Adrenal gland (tissue), 12 donors: ENCODE data around the gene TTC8. TPM values are rescaled to one million over a fixed set of nuclear protein-coding genes. Genes with fewer than 3 reads are reported as not detected.

Experiments
- DNase-seq, 7 donors: peaks; one replicate each; pipeline ENCODE4 v3.0.0-alpha.2; 2019 to 2020
- H3K27ac ChIP-seq, 5 donors: fragments of 200-600 bp; sonication (generic) in 4 of 5; 1 replicate in 3 of 5; 2 replicates in 2 of 5; pipeline versions ENCODE4 v1.5.1 to v1.8.0; 2016 to 2020; ENCODE audit warnings: mild to moderate bottlenecking in 1 of 5
- H3K27me3 ChIP-seq: fragments of 200-600 bp; 2 replicates; pipeline ENCODE4 v1.8.0; 2021
- H3K36me3 ChIP-seq, 2 donors: fragments of 200-600 bp; replicated peaks in 1 of 2; 1 replicate in 1 of 2; 2 replicates in 1 of 2; pipeline versions ENCODE4 v1.5.1 to v1.8.0; 2018 to 2022
- H3K4me1 ChIP-seq, 2 donors: fragments of 200-600 bp; replicated peaks in 1 of 2; 1 replicate in 1 of 2; 2 replicates in 1 of 2; pipeline versions ENCODE4 v1.5.1 to v1.8.0; 2018 to 2021
- H3K4me3 ChIP-seq, 4 donors: fragments of 200-600 bp; sonication (generic) in 3 of 4; one replicate each; pipeline ENCODE4 v1.5.1; 2016 to 2018
- H3K9me3 ChIP-seq, 3 donors: fragments of 200-600 bp; sonication (generic) in 1 of 3; replicated peaks in 1 of 3; 1 replicate in 2 of 3; 2 replicates in 1 of 3; pipeline versions ENCODE4 v1.5.1 to v1.8.0; 2016 to 2021
- POLR2A ChIP-seq, 2 donors: fragments of 450-650 bp; IDR thresholded peaks; one replicate each; pipeline ENCODE4 v1.6.1; 2017; ENCODE audit warnings: antibody characterized with exemption in 2 of 2, mild to moderate bottlenecking in 2 of 2, moderate library complexity in 1 of 2
- WGBS, 4 donors: extraction: QIAGEN DNeasy Blood & Tissue Kit in 2 of 4; methylation state at CpG; one replicate each; pipeline versions ENCODE4 v1.1.5 to v1.1.7; 2013 to 2017; 5-methylcytosine and 5-hydroxymethylcytosine counted together
- intact Hi-C, 2 donors: fragments of 100-400 bp; cut with DNase I; formaldehyde crosslinking; loops; one replicate each; pipeline versions ENCODE4 v1.14.1 to v1.15.0; 2022 to 2023
- polyA plus RNA-seq, 3 donors: library from polyadenylated mRNA; stranded (reverse); fragments of 200-250 nt in 2 of 3; fragments of 350-450 nt in 1 of 3; fragmentation: Illumina TruSeq in 1 of 3; extraction: RNeasy Lipid Tissue Mini Kit (QIAGEN cat#74804) in 1 of 3; gene quantifications; one replicate each; pipeline ENCODE4 v1.2.3, GENCODE V29; 2013 to 2014
- total RNA-seq, 9 donors: library from RNA; depleted of rRNA in 4 of 9; stranded (reverse); fragments of >200 nt in 4 of 9; fragments of 120-200 nt in 1 of 9; fragmentation: NEBNext Ultra II Directional in 1 of 9; extraction: Animal tissue kit (Norgen Biotek cat#: 25700) in 1 of 9; gene quantifications; one replicate each; pipeline versions ENCODE4 v1.1.0 to v1.2.4, GENCODE V29; 2013 to 2023
- TF ChIP-seq, protein P1 (sequence below), 6 experiments: fragments of 450-650 bp in 4 of 6; fragments of 200-600 bp in 2 of 6; sonication (generic) in 1 of 6; IDR thresholded peaks; 1 replicate in 5 of 6; 2 replicates in 1 of 6; pipeline versions ENCODE4 v1.5.1 to v1.8.0; 2016 to 2021; ENCODE audit warnings: antibody characterized with exemption in 6 of 6, mild to moderate bottlenecking in 2 of 6, moderate library complexity in 1 of 6
- donor health status: healthy with polysubstance abuse.
- donor health status: Bipolar disorder and iron deficiency.
- donor health status: DM: yes; HTN: yes; CAD: no.
- donor health status: DM: no; HTN: no; CAD: no.
- donor health status: DM: no; HTN: no; CAD: no.
- donor health status: DM: yes; HTN: yes; CAD: no.

Gene TTC8
- total and polyA plus RNA-seq, 12 donors: 40.4 to 184 (median 68.3) TPM

DNA sequence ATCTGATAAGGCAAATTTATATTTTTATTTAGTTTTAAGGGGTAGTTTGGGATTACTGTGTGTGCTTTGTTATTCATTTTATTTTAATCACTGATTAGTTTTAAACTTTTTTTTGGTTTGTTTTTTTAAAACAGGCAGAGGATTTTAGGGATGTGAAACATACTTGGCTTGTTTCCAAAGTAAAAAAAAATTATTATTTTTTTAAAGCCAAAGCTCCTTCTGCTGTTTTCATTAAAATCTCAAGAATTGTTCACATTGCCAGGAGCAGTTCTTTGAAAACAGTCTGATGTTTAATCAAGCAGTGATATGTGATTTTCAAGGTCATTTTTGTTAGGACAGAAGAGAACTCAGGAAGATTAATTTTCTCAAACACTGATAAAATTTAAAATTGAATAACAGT is 11.2 kb downstream of the TTC8 start:
- no peaks in the 10 kb centered on the region for H3K36me3 ChIP-seq
- no peak for DNase-seq
- peak overlapping the region in 2 of 5 donors; percentile 31 to 40 for H3K27ac ChIP-seq
- H3K4me1 ChIP-seq: peaks cover 27 to 58% of the 10 kb centered on the region in 2 donors
- intact Hi-C loops: no loop called here
- TF ChIP-seq POLR2A (IDR thresholded peaks at IDR 0.05): no peak
- TF ChIP-seq, protein P1, sequence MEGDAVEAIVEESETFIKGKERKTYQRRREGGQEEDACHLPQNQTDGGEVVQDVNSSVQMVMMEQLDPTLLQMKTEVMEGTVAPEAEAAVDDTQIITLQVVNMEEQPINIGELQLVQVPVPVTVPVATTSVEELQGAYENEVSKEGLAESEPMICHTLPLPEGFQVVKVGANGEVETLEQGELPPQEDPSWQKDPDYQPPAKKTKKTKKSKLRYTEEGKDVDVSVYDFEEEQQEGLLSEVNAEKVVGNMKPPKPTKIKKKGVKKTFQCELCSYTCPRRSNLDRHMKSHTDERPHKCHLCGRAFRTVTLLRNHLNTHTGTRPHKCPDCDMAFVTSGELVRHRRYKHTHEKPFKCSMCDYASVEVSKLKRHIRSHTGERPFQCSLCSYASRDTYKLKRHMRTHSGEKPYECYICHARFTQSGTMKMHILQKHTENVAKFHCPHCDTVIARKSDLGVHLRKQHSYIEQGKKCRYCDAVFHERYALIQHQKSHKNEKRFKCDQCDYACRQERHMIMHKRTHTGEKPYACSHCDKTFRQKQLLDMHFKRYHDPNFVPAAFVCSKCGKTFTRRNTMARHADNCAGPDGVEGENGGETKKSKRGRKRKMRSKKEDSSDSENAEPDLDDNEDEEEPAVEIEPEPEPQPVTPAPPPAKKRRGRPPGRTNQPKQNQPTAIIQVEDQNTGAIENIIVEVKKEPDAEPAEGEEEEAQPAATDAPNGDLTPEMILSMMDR (IDR thresholded peaks at IDR 0.05): no peak
- H3K4me3 ChIP-seq: no peak overlapping the region
- H3K9me3 ChIP-seq: no peaks in the 10 kb centered on the region
- H3K27me3 ChIP-seq: no peaks in the 10 kb centered on the region

DNA sequence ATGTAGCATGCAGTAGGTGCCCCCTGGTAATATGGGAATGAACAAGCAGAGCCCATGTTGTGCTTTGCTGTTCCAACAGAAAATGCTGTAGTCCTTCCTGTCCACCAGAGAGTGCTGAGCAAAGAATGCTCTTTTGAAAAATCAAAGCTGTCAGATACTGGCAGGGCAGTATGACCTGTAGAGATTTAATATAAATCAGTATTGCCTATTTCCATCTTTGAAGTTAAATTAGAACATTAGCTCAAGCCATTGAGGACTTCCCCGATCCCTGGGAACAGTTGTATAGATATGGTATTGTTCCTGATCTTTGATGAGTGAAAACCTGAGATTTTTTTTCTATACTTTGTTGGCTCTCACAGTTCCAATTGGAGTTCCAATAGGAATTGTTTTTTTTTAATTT is 13.0 kb downstream of the TTC8 start:
- H3K4me3 ChIP-seq: no peak overlapping the region
- WGBS, 4 donors: 88 to 97% (median 95%) methylated on average over 1 of the region's 1 CpG
- no peaks in the 10 kb centered on the region for H3K9me3 ChIP-seq
- intact Hi-C loops: no loop called here
- no peak for DNase-seq
- peaks cover 20 to 53% of the 10 kb centered on the region in 2 donors for H3K4me1 ChIP-seq
- TF ChIP-seq, protein P1 (IDR thresholded peaks at IDR 0.05): no peak
- no peak for TF ChIP-seq POLR2A (IDR thresholded peaks at IDR 0.05)
- no peaks in the 10 kb centered on the region for H3K27me3 ChIP-seq
- no peak overlapping the region for H3K27ac ChIP-seq
- no peaks in the 10 kb centered on the region for H3K36me3 ChIP-seq

DNA sequence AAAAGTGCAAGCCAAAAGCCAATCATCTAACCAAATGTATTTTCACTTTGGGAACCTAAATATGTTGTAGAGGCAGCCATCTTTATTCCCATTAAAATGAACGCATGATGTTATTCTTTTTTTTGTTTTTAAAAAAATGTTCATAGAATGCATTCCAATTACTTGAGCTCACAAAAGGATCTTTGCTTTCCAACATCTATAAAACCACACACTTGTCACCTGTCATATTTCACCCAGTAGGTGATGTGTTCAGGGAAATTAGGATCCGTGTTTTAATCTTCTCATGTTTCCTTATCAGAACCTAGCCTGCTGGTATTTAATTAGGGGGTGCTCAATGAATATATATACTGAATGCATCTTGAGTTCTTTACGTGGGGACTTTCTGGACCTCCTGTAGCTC is 13.6 kb downstream of the TTC8 start:
- no peaks in the 10 kb centered on the region for H3K27me3 ChIP-seq
- no peak for DNase-seq
- TF ChIP-seq, protein P1 (IDR thresholded peaks at IDR 0.05): no peak
- no peak for TF ChIP-seq POLR2A (IDR thresholded peaks at IDR 0.05)
- no peaks in the 10 kb centered on the region for H3K9me3 ChIP-seq
- 88 to 94% (median 90%) methylated on average over 3 of the region's 3 CpGs for WGBS, 4 donors
- no peaks in the 10 kb centered on the region for H3K36me3 ChIP-seq
- H3K27ac ChIP-seq: no peak overlapping the region
- H3K4me1 ChIP-seq: peaks cover 20 to 53% of the 10 kb centered on the region in 2 donors
- H3K4me3 ChIP-seq: no peak overlapping the region
- intact Hi-C loops: no loop called here

DNA sequence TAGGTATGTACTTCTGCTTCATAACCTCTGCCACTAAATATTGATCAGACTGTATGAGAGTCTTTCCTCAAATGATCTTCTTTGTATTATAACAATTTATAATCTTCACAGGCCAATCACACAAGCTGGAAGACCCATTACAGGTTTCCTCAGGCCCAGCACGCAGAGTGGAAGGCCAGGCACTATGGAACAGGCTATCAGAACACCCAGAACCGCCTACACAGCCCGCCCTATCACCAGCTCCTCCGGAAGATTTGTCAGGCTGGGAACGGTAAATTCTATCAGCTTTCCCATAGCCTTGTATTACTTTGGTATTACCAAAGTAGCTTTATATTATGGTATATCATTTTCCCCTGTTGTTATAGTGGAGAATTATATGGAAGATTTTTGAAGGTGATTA is 16.5 kb downstream of the TTC8 start:
- DNase-seq: no peak
- Histone ChIP-seq H3K9me3 (no peaks in the 10 kb centered on the region), H3K27me3 (no peaks in the 10 kb centered on the region), H3K36me3 (no peaks in the 10 kb centered on the region), H3K4me1 (peaks cover 0 to 28% of the 10 kb centered on the region in 2 donors), H3K4me3 (no peak overlapping the region), H3K27ac (no peak overlapping the region)
- TF ChIP-seq POLR2A (IDR thresholded peaks at IDR 0.05): no peak
- TF ChIP-seq, protein P1 (IDR thresholded peaks at IDR 0.05): no peak
- intact Hi-C loops: loop anchor here in 1 of 2 donors (10.0 kb wide), 1 partner anchor 46 kb away; the partner anchor contains the start of gene EML5
- WGBS, 4 donors: 90 to 100% (median 97%) methylated on average over 5 of the region's 5 CpGs
